Transverse colon (tissue), 4 donors: ENCODE data around the gene EEIG1. TPM values are rescaled to one million over a fixed set of nuclear protein-coding genes. Genes with fewer than 3 reads are reported as not detected.

Experiments
- DNase-seq: peaks from one replicate; pipeline ENCODE4 v3.0.0-alpha.2; 2019
- H3K27ac ChIP-seq, 4 donors: fragments of 200-600 bp; sonication (generic); 2 replicates each; pipeline ENCODE4 v1.5.1; 2016 to 2018; ENCODE audit warnings: inconsistent platforms in 4 of 4
- H3K27me3 ChIP-seq: fragments of 200-600 bp; sonication (generic); 2 replicates; pipeline ENCODE4 v1.5.1; 2017; ENCODE audit warnings: inconsistent platforms
- H3K36me3 ChIP-seq, 4 donors: fragments of 200-600 bp; sonication (generic); 2 replicates each; pipeline ENCODE4 v1.5.1; 2017 to 2019; ENCODE audit warnings: inconsistent platforms in 4 of 4
- H3K4me1 ChIP-seq, 4 donors: fragments of 200-600 bp; sonication (generic); 2 replicates each; pipeline ENCODE4 v1.5.1; 2017 to 2020; ENCODE audit warnings: inconsistent platforms in 4 of 4
- H3K4me3 ChIP-seq, 4 donors: fragments of 200-600 bp; sonication (generic); 1 replicate in 1 of 4; 2 replicates in 3 of 4; pipeline versions ENCODE4 v1.5.1 to v1.6.1; 2017 to 2019; ENCODE audit warnings: inconsistent platforms in 4 of 4
- H3K9me3 ChIP-seq, 2 donors: fragments of 200-600 bp; sonication (generic); 2 replicates each; pipeline ENCODE4 v1.5.1; 2017 to 2019; ENCODE audit warnings: inconsistent platforms in 2 of 2
- CTCF ChIP-seq, 5 experiments: fragments of 200-600 bp in 3 of 5; fragments of 450-650 bp in 2 of 5; sonication (generic) in 3 of 5; IDR thresholded peaks; 1 replicate in 2 of 5; 2 replicates in 3 of 5; pipeline ENCODE4 v1.5.1; 2016 to 2017; ENCODE audit warnings: antibody characterized with exemption in 5 of 5, inconsistent platforms in 3 of 5, mild to moderate bottlenecking in 2 of 5, moderate library complexity in 1 of 5
- EP300 ChIP-seq: sonication (generic); formaldehyde crosslinking; IDR thresholded peaks from one replicate; pipeline ENCODE4 v1.6.1; 2017; ENCODE audit warnings: antibody characterized with exemption, low read depth
- POLR2A ChIP-seq: fragments of 450-650 bp; IDR thresholded peaks from one replicate; pipeline ENCODE4 v1.6.1; 2016; ENCODE audit warnings: antibody characterized with exemption, mild to moderate bottlenecking, moderate library complexity
- POLR2AphosphoS5 ChIP-seq, 3 donors: sonication (generic); formaldehyde crosslinking; IDR thresholded peaks; one replicate each; pipeline ENCODE4 v1.6.1; 2016; ENCODE audit warnings: antibody characterized with exemption in 3 of 3
- WGBS, 2 donors: methylation state at CpG; one replicate each; pipeline ENCODE4 v1.1.5; 2018; ENCODE audit warnings: low coverage in 1 of 2; 5-methylcytosine and 5-hydroxymethylcytosine counted together
- in situ Hi-C, 4 donors: fragments of 200-750 bp; cut with MboI; loops; one replicate each; pipeline versions ENCODE4 v1.15.0 to v1.15.1; 2017; ENCODE audit warnings: low sequenced_read_pairs in 3 of 4, low pct_ligation_motif_present in 1 of 4, low pct_unique_long_range_greater_than_20kb in 1 of 4
- intact Hi-C: fragments of 100-400 bp; cut with DNase I; formaldehyde crosslinking; loops from one replicate; pipeline ENCODE4 v1.15.1; 2023; ENCODE audit warnings: low total_unique reads
- total RNA-seq, 4 donors: library from RNA; depleted of rRNA; stranded (reverse); fragments of >200 nt; gene quantifications; one replicate each; pipeline ENCODE4 v1.1.0, GENCODE V29; 2016

EEIG1 gene
- total RNA-seq, 4 donors from 2014 or later = 77.0 to 230 (median 96.7) TPM

GRCh38 chr9:127990554-127990953 lies 9.8 kb upstream of the EEIG1 start:
- no peaks in the 10 kb centered on the region for H3K36me3 ChIP-seq
- H3K9me3 ChIP-seq = no peaks in the 10 kb centered on the region
- in situ Hi-C loops = no loop called here
- peak overlapping the region; percentile 56 to 84 (median 80) for H3K27ac ChIP-seq
- no peaks in the 10 kb centered on the region for H3K27me3 ChIP-seq
- H3K4me3 ChIP-seq = no peak overlapping the region
- WGBS, 2 donors = 41 to 42% methylated on average over 2 to 3 of the region's 3 CpGs
- H3K4me1 ChIP-seq = peaks cover 0 to 27% (median 8%) of the 10 kb centered on the region in 4 donors
- peak in 1 of 3 donors; percentile 6 for TF ChIP-seq POLR2AphosphoS5 (IDR thresholded peaks at IDR 0.05)
- TF ChIP-seq CTCF (IDR thresholded peaks at IDR 0.05) = no peak
- TF ChIP-seq POLR2A = no peak
- TF ChIP-seq EP300 = no peak
- intact Hi-C loops = no loop called here
- peak; percentile 44 for DNase-seq

GRCh38 chr9:127989094-127989493 lies 8.3 kb upstream of the EEIG1 start:
- Histone ChIP-seq H3K4me1 (peaks cover 0 to 27% (median 8%) of the 10 kb centered on the region in 4 donors), H3K4me3 (no peak overlapping the region), H3K27me3 (no peaks in the 10 kb centered on the region), H3K27ac (peak overlapping the region in 3 of 4 donors; percentile 47 to 84 (median 63)), H3K9me3 (no peaks in the 10 kb centered on the region), H3K36me3 (no peaks in the 10 kb centered on the region)
- intact Hi-C loops = loop anchor here (10.0 kb wide), 1 partner anchor 56 kb away; no protein-coding TSS in a partner anchor
- in situ Hi-C loops = no loop called here
- TF ChIP-seq POLR2AphosphoS5 (IDR thresholded peaks at IDR 0.05) (peak in 1 of 3 donors; percentile 24), POLR2A (no peak), CTCF (IDR thresholded peaks at IDR 0.05) (no peak)
- 55% methylated on average over 4 of the region's 4 CpGs; no CpG with 5 or more reads in 1 of the 2 donors for WGBS, 2 donors
- peak; percentile 45 for DNase-seq

- H3K9me3 ChIP-seq = no peaks in the 10 kb centered on the region
- 79 to 91% methylated on average over 4 to 9 of the region's 9 CpGs for WGBS, 2 donors
- H3K27me3 ChIP-seq = no peaks in the 10 kb centered on the region
- TF ChIP-seq CTCF (IDR thresholded peaks at IDR 0.05) (no peak), POLR2AphosphoS5 (IDR thresholded peaks at IDR 0.05) (no peak)
- no peak overlapping the region for H3K27ac ChIP-seq
- H3K4me1 ChIP-seq = peaks cover 0 to 27% (median 8%) of the 10 kb centered on the region in 4 donors
- H3K36me3 ChIP-seq = no peaks in the 10 kb centered on the region
- no peak for DNase-seq
- H3K4me3 ChIP-seq = no peak overlapping the region
- in situ Hi-C loops = no loop called here
- intact Hi-C loops = loop anchor here (10.0 kb wide), 1 partner anchor 58 kb away; no protein-coding TSS in a partner anchor
Observed at GRCh38 chr9:127987103-127987614, 6.4 kb upstream of the EEIG1 start.

GRCh38 chr9:127985011-127985410 lies 4.2 kb upstream of the EEIG1 start:
- Histone ChIP-seq H3K27me3 (no peaks in the 10 kb centered on the region), H3K4me1 (peaks cover 7 to 18% (median 8%) of the 10 kb centered on the region in 4 donors), H3K36me3 (no peaks in the 10 kb centered on the region), H3K4me3 (no peak overlapping the region), H3K27ac (no peak overlapping the region), H3K9me3 (no peaks in the 10 kb centered on the region)
- in situ Hi-C loops = no loop called here
- no peak for DNase-seq
- 92 to 100% methylated on average over 1 to 3 of the region's 3 CpGs for WGBS, 2 donors
- TF ChIP-seq POLR2A (no peak), EP300 (no peak), POLR2AphosphoS5 (IDR thresholded peaks at IDR 0.05) (no peak), CTCF (IDR thresholded peaks at IDR 0.05) (no peak)
- intact Hi-C loops = loop anchor here (10.0 kb wide), 1 partner anchor 60 kb away; no protein-coding TSS in a partner anchor
